Keratinocyte (primary cell): ENCODE results near the gene MAP2K5. TPM values are rescaled to one million over a fixed set of nuclear protein-coding genes. Genes with fewer than 3 reads are reported as not detected.

Experiments used
- DNase-seq: peaks from one replicate; pipeline ENCODE4 v3.0.0-alpha.2; 2011; ENCODE audit warnings: low read depth, missing footprints, low spot score
- FAIRE-seq: peaks from 2 replicates; lab custom pipeline; 2011; peaks lifted over from hg19 to GRCh38; lab: Jason Lieb, UNC
- H2AFZ ChIP-seq: 2 replicates; pipeline ENCODE4 v1.6.0; 2012; ENCODE audit warnings: low read length, control low read depth, inconsistent platforms; ENCODE audit not compliant: control insufficient read depth
- H3K27ac ChIP-seq: 2 replicates; pipeline ENCODE4 v1.5.1; 2011; ENCODE audit warnings: low read length; ENCODE audit not compliant: control insufficient read depth, insufficient read depth
- H3K27me3 ChIP-seq: 3 replicates; pipeline ENCODE4 v1.6.0; 2011; ENCODE audit warnings: low read length; ENCODE audit not compliant: control insufficient read depth, insufficient read depth; ENCODE audit errors: extremely low read depth
- H3K36me3 ChIP-seq, 2 experiments: 2 replicates in 1 of 2; 3 replicates in 1 of 2; pipeline ENCODE4 v1.5.1; 2011; ENCODE audit warnings: low read length in 2 of 2, mild to moderate bottlenecking in 1 of 2; ENCODE audit not compliant: control insufficient read depth in 2 of 2, insufficient read depth in 2 of 2; ENCODE audit errors: extremely low read depth in 1 of 2
- H3K4me1 ChIP-seq: 3 replicates; pipeline ENCODE4 v1.5.1; 2011; ENCODE audit warnings: low read length; ENCODE audit not compliant: control insufficient read depth, insufficient read depth; ENCODE audit errors: extremely low read depth
- H3K4me2 ChIP-seq: 3 replicates; pipeline ENCODE4 v1.6.0; 2011; ENCODE audit warnings: low read depth, low read length; ENCODE audit not compliant: control insufficient read depth, insufficient read depth; ENCODE audit errors: extremely low read depth
- H3K4me3 ChIP-seq, 3 experiments: fragments of 200-600 bp in 1 of 3; sonication (generic) in 1 of 3; 2 replicates in 2 of 3; 3 replicates in 1 of 3; pipeline ENCODE4 v1.5.1; 2011 to 2016; ENCODE audit warnings: low read length in 3 of 3, mild to moderate bottlenecking in 3 of 3, control low read depth in 2 of 3, inconsistent platforms in 1 of 3, low read depth in 1 of 3, mixed read lengths in 1 of 3, mixed run types in 1 of 3, moderate library complexity in 1 of 3; ENCODE audit not compliant: control insufficient read depth in 2 of 3, insufficient read depth in 2 of 3; ENCODE audit errors: extremely low read depth in 1 of 3
- H3K79me2 ChIP-seq: 2 replicates; pipeline ENCODE4 v1.6.0; 2012; ENCODE audit warnings: low read length; ENCODE audit not compliant: control insufficient read depth, insufficient read depth
- H3K9ac ChIP-seq: 3 replicates; pipeline ENCODE4 v1.6.0; 2011; ENCODE audit warnings: low read length; ENCODE audit not compliant: control insufficient read depth, insufficient read depth; ENCODE audit errors: extremely low read depth
- H3K9me1 ChIP-seq: 3 replicates; pipeline ENCODE4 v1.6.0; 2011; ENCODE audit warnings: low read length; ENCODE audit not compliant: control insufficient read depth, insufficient read depth; ENCODE audit errors: extremely low read depth
- H3K9me3 ChIP-seq: 2 replicates; pipeline ENCODE4 v1.5.1; 2012; ENCODE audit warnings: low read depth, low read length; ENCODE audit not compliant: control insufficient read depth
- H4K20me1 ChIP-seq: 3 replicates; pipeline ENCODE4 v1.6.0; 2011; ENCODE audit warnings: low read length; ENCODE audit not compliant: control insufficient read depth, insufficient read depth; ENCODE audit errors: extremely low read depth
- EZH2 ChIP-seq: IDR thresholded peaks from one replicate; pipeline ENCODE4 v1.6.1; 2012; ENCODE audit warnings: inconsistent platforms, mild to moderate bottlenecking, low read length, moderate library complexity
- dilution Hi-C: fragments of 300-500 bp; cut with MboI; formaldehyde crosslinking; loops from one replicate; pipeline ENCODE4 v1.7.0; 2020; ENCODE audit warnings: low sequenced_read_pairs; ENCODE audit not compliant: extremely low pct_ligation_motif_present
- polyA plus RNA-seq, 5 experiments: library from polyadenylated mRNA; depleted of rRNA in 3 of 5; stranded (reverse) in 3 of 5; stranded (forward) in 1 of 5; unstranded in 1 of 5; fragments of >200 nt; gene quantifications; 1 replicate in 1 of 5; 2 replicates in 3 of 5; 3 replicates in 1 of 5; pipeline versions ENCODE4 v1.2.1 to v1.2.3, GENCODE V29; 2011 to 2012; ENCODE audit warnings: missing spikeins in 2 of 5, low read depth in 1 of 5, low replicate concordance in 1 of 5
- TF ChIP-seq, protein P1 (sequence below), 3 experiments: IDR thresholded peaks in 1 of 3; conservative IDR thresholded peaks in 1 of 3; optimal IDR thresholded peaks in 1 of 3; 2 replicates in 2 of 3; 3 replicates in 1 of 3; pipeline versions ENCODE3 to v1.5.1; 2011; ENCODE audit warnings: low read length in 3 of 3, mild to moderate bottlenecking in 3 of 3, moderate library complexity in 2 of 3, control low read depth in 1 of 3, inconsistent platforms in 1 of 3; ENCODE audit not compliant: insufficient read depth in 2 of 3; ENCODE audit errors: extremely low read depth in 1 of 3

The MAP2K5 gene
- polyA plus RNA-seq, 1 donor (not counting 4 experiments of a cell fraction or from before 2014, with no cell fraction given) = 3.6 TPM

DNA sequence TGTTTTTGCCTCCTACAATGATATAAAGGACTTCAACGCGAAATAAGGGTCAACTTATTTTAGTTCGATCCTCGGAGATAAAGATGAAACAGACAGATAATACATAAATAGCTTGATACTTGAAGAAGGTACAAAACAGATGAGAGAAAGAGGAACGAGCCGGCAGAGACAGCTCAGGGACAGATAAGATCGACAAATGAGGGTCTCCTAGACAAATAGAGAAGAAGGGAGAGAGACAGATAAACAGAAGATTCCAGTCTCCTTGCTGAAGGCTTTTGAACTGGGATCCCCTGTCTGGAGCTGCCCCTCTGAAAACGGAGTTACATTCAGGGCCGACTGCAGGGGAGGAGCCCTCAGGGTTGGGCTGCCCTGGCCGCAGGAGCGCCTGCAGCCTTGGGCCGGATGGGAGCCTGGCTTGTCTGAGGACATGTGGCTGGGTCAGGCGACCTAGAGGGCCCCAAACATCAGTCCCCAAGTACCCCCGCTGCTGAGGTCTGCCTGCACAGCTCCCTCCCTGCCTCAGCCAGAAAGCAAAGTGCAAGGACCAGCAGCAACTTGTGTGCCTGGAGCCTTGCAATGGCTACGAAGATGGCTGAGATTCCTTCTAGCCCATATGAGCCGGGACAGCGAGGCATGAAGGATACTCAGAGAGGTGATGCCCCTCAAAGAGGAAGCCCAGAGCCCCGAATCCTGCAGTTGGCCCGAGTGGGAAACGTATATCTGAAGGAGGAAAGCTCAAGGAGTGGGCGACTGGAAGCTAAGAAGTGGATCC is 281.9 kb downstream of the MAP2K5 start:
- no peak for DNase-seq
- H3K9me3 ChIP-seq = no peaks in the 10 kb centered on the region
- H3K9me1 ChIP-seq = no peaks in the 10 kb centered on the region
- no peak for FAIRE-seq
- H3K4me2 ChIP-seq = no peak overlapping the region
- no peak overlapping the region for H2AFZ ChIP-seq
- no peak overlapping the region for H3K4me3 ChIP-seq
- H3K9ac ChIP-seq = no peak overlapping the region
- dilution Hi-C loops = no loop called here
- peaks cover 15% of the 10 kb centered on the region for H4K20me1 ChIP-seq
- H3K27me3 ChIP-seq = peaks cover 99% of the 10 kb centered on the region
- H3K4me1 ChIP-seq = peaks cover 7% of the 10 kb centered on the region
- TF ChIP-seq, protein P1, sequence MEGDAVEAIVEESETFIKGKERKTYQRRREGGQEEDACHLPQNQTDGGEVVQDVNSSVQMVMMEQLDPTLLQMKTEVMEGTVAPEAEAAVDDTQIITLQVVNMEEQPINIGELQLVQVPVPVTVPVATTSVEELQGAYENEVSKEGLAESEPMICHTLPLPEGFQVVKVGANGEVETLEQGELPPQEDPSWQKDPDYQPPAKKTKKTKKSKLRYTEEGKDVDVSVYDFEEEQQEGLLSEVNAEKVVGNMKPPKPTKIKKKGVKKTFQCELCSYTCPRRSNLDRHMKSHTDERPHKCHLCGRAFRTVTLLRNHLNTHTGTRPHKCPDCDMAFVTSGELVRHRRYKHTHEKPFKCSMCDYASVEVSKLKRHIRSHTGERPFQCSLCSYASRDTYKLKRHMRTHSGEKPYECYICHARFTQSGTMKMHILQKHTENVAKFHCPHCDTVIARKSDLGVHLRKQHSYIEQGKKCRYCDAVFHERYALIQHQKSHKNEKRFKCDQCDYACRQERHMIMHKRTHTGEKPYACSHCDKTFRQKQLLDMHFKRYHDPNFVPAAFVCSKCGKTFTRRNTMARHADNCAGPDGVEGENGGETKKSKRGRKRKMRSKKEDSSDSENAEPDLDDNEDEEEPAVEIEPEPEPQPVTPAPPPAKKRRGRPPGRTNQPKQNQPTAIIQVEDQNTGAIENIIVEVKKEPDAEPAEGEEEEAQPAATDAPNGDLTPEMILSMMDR (optimal IDR thresholded peaks at IDR 0.05 in 1 of 3, IDR thresholded peaks at IDR 0.05 in 1 of 3, conservative IDR thresholded peaks at IDR 0.05 in 1 of 3; ENCODE audit: extremely low read depth in 1 of 3, insufficient read depth in 2 of 3, low read length in 3 of 3) = no peak
- TF ChIP-seq EZH2 = peak; percentile 67
- no peaks in the 10 kb centered on the region for H3K79me2 ChIP-seq
- no peak overlapping the region for H3K27ac ChIP-seq
- no peaks in the 10 kb centered on the region for H3K36me3 ChIP-seq

GRCh38 chr15:67824976-67825880 is 282.7 kb downstream of the MAP2K5 start, which contains the start of gene SKOR1:
Gene SKOR1, plus strand, starts transcription at chr15:67825509. Its CDS starts 94 bp downstream, at chr15:67825603.
- H3K4me3 ChIP-seq = peak within 1 kb of the TSS in 2 of 3 experiments; percentile 29 to 48
- TF ChIP-seq EZH2 = no peak
- H3K9me1 ChIP-seq = no peaks in the 10 kb centered on the region
- no peaks in the 10 kb centered on the region for H3K9me3 ChIP-seq
- H3K36me3 ChIP-seq = no peaks in the 10 kb centered on the region
- H2AFZ ChIP-seq = no peak within 1 kb of the TSS
- H3K9ac ChIP-seq = no peak within 1 kb of the TSS
- peak within 1 kb of the TSS; percentile 62 for H3K4me2 ChIP-seq
- DNase-seq = no peak
- peaks cover 15% of the 10 kb centered on the region for H4K20me1 ChIP-seq
- no peak within 1 kb of the TSS for H3K27ac ChIP-seq
- FAIRE-seq = no peak
- dilution Hi-C loops = no loop called here
- no peaks in the 10 kb centered on the region for H3K79me2 ChIP-seq
- peaks cover 7% of the 10 kb centered on the region for H3K4me1 ChIP-seq
- H3K27me3 ChIP-seq = peaks cover 99% of the 10 kb centered on the region
